Brain microvascular endothelial cell (primary cell): ENCODE data around the gene HERC4.
"Not testable (repeated sequence)": the region's sequence is repeated elsewhere in the genome, so short reads cannot be mapped to it uniquely, and the experiment has no call there.

Source experiments
- DNase-seq: peaks from one replicate; pipeline ENCODE4 v3.0.0-alpha.2; 2020
- H3K27ac ChIP-seq: fragments of 250-450 bp; sonication (Bioruptor Pico); 2 replicates; pipeline ENCODE4 v1.5.1; 2020; ENCODE audit warnings: mild to moderate bottlenecking, moderate library complexity
- H3K27me3 ChIP-seq: fragments of 250-450 bp; sonication (Bioruptor Pico); replicated peaks from 2 replicates; pipeline ENCODE4 v1.5.1; 2020; ENCODE audit warnings: mild to moderate bottlenecking
- H3K36me3 ChIP-seq: fragments of 250-450 bp; sonication (Bioruptor Pico); replicated peaks from 2 replicates; pipeline ENCODE4 v1.5.1; 2020; ENCODE audit warnings: mild to moderate bottlenecking
- H3K4me3 ChIP-seq: 2 replicates; pipeline ENCODE4 v1.5.1; 2011; ENCODE audit warnings: low read depth, mild to moderate bottlenecking, control low read depth, low read length, moderate library complexity
- in situ Hi-C: cut with HindIII; loops from 2 replicates; pipeline ENCODE4 v1.10.0; 2017; ENCODE audit warnings: low sequenced_read_pairs, low pct_ligation_motif_present
- TF ChIP-seq, protein P1 (sequence below): IDR thresholded peaks from 2 replicates; pipeline ENCODE4 v1.5.1; 2011; ENCODE audit warnings: low read depth, mild to moderate bottlenecking, moderate library complexity, low read length, control low read depth, inconsistent platforms; ENCODE audit errors: missing control alignments

Gene HERC4

DNA sequence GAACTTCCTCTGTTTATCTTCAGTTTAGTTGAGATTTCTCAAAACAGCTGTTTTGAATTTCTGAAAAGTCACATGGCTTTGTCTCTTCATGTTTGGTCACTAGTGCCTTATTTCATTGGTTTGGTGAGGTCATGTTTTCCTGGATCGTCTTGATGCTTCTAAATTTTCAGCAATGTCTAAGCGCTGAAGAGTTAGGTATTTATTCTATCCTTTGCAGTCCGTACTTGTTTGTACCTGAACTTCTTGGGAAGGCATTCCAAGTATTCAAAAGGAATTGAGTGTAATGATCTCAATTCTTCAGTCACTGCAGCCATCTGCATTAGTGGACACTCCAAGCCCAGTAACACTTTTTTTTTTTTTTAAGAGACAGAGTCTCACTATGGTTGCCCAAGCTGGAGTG is 67.7 kb downstream of the HERC4 start:
- TF ChIP-seq, protein P1, sequence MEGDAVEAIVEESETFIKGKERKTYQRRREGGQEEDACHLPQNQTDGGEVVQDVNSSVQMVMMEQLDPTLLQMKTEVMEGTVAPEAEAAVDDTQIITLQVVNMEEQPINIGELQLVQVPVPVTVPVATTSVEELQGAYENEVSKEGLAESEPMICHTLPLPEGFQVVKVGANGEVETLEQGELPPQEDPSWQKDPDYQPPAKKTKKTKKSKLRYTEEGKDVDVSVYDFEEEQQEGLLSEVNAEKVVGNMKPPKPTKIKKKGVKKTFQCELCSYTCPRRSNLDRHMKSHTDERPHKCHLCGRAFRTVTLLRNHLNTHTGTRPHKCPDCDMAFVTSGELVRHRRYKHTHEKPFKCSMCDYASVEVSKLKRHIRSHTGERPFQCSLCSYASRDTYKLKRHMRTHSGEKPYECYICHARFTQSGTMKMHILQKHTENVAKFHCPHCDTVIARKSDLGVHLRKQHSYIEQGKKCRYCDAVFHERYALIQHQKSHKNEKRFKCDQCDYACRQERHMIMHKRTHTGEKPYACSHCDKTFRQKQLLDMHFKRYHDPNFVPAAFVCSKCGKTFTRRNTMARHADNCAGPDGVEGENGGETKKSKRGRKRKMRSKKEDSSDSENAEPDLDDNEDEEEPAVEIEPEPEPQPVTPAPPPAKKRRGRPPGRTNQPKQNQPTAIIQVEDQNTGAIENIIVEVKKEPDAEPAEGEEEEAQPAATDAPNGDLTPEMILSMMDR, result no peak
- DNase-seq, result no peak
- Histone ChIP-seq H3K27me3 (no peaks in the 10 kb centered on the region), H3K4me3 (no peak overlapping the region), H3K27ac (no peak overlapping the region), H3K36me3 (peaks cover 43% of the 10 kb centered on the region)
- in situ Hi-C loops, result no loop called here

DNA sequence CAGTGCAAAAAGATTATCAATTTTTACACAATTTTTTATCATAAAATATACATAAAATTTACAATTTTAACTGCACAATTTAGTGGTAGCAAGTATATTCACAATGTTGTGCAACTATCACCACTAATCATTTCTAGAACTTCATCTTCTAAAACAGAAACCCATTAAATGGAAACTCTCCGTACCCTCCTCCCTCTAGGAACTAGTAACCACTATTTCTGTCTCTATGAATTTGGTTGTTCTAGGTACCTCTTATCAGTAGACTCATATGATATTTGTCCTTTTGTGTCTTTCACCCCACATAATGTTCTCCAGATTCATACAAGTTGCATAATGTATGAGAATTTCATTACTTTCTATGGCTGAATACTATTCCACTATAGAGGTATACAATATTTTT is 73.5 kb downstream of the HERC4 start:
- H3K27me3 ChIP-seq, result no peaks in the 10 kb centered on the region
- DNase-seq, result no peak
- no peak overlapping the region for H3K4me3 ChIP-seq
- in situ Hi-C loops, result no loop called here
- TF ChIP-seq, protein P1, result no peak
- H3K27ac ChIP-seq, result no peak overlapping the region
- H3K36me3 ChIP-seq, result peaks cover 27% of the 10 kb centered on the region

DNA sequence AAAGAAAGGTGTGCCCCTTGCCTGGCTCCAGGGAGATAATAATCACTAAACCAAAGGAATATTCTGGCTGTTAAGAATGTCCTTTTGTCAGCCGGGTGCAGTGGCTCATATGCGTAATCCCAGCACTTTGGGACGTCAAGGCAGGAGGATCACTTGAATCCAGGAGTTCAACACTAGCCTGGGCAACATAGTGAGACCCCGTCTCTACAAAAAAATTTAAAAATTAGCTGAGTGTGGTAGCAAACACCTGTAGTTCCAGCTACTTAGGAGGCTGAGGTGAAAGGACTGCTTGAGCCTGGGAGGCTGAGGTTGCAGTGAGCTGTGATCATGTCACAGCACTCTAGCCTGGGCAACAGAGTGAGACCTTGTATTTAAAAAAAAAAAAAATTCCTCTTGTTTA is 74.1 kb downstream of the HERC4 start:
- in situ Hi-C loops, result no loop called here
- no peaks in the 10 kb centered on the region for H3K27me3 ChIP-seq
- TF ChIP-seq, protein P1, result no peak
- no peak overlapping the region for H3K4me3 ChIP-seq
- peaks cover 27% of the 10 kb centered on the region for H3K36me3 ChIP-seq
- no peak overlapping the region for H3K27ac ChIP-seq
- DNase-seq, result no peak

DNA sequence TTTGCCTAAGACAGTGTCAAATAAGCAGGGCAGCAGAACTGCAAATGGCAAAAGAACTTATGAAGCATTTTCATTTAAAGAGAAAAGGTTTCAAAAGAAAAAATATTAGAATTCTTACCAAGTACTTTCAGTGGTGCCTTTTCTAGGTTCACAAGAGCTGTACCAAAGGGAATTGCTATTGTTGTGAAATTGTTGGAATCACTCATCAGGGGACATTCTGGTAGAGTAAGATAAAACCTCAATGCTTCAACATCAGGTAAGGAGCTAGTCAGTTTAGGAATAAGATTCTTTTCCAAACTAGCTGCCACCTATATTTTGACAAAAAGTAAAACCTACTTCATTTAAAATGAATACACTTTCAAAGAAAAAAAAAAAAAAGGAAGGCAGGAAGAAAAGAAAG is 85.0 kb downstream of the HERC4 start:
- DNase-seq, result no peak
- peaks cover 38% of the 10 kb centered on the region for H3K36me3 ChIP-seq
- no peak overlapping the region for H3K4me3 ChIP-seq
- H3K27ac ChIP-seq, result no peak overlapping the region
- H3K27me3 ChIP-seq, result no peaks in the 10 kb centered on the region
- in situ Hi-C loops, result no loop called here
- TF ChIP-seq, protein P1, result no peak

DNA sequence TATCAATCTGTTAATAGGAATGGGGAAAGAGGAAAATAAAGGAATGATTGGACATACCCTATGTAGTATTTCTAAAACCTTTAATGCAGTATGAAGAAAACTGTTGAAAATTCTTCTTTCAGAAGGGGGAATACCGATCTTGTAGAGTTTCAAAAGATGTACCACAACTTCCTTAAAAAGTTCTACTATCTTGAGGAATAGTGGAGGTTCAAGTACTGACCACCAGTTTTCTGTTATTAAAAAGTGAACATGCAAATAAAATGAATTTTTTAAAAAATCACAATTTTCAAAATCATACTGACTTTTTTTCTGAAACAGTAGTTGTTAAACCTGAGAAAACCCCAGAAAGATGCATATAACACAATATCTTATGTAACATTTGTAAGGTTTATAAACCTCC is 86.5 kb downstream of the HERC4 start:
- no peak overlapping the region for H3K27ac ChIP-seq
- DNase-seq, result no peak
- TF ChIP-seq, protein P1, result no peak
- no peak overlapping the region for H3K4me3 ChIP-seq
- no peaks in the 10 kb centered on the region for H3K27me3 ChIP-seq
- peaks cover 36% of the 10 kb centered on the region for H3K36me3 ChIP-seq
- in situ Hi-C loops, result no loop called here

DNA sequence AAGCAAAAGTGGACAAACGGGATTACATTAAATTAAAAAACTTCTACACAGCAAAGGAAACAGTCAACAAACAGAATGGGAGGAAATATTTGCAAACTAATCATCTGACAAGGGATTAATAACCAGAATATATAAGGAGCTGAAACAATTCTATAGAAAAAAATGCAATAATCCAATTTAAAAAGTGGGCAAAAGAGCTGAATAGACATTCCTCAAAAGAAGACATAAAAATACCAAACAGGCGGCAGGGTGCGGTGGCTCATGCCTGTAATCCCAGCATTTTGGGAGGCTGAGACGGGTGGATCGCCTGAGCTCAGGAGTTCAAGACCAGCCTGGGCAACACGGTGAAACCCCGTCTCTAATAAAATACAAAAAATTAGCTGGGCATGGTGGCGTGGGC is 92.5 kb downstream of the HERC4 start:
- H3K4me3 ChIP-seq, H3K27ac ChIP-seq, H3K27me3 ChIP-seq, in situ Hi-C loops, DNase-seq: not testable (repeated sequence)
- H3K36me3 ChIP-seq, result peaks cover 38% of the 10 kb centered on the region

DNA sequence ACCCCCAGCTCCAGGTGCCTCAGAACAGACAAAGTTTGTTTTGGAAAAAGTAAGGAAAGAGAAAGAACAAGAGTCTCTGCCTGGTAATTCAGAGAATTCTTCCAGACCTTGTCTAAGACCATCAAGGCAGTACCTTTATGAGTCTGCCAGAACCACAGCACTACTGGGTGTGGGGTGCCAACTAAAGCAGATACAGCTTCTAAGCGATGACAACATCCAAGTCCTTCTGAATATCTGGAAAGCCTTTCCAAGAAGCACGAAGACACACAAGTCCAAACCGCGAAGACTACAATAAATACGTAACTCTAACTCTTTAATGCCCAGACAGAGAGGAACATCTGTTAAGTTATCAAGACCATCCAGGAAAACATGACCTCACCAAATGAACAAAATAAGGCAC is 96.3 kb downstream of the HERC4 start:
- in situ Hi-C loops, result no loop called here
- no peak for DNase-seq
- H3K36me3 ChIP-seq, result peaks cover 37% of the 10 kb centered on the region
- TF ChIP-seq, protein P1, result no peak
- H3K27me3 ChIP-seq, result no peaks in the 10 kb centered on the region
- no peak overlapping the region for H3K27ac ChIP-seq
- H3K4me3 ChIP-seq, result no peak overlapping the region
